Measurements from ENCODE around the gene MAPK8IP2. TPM values are rescaled to one million over a fixed set of nuclear protein-coding genes. Genes with fewer than 3 reads are reported as not detected.

The MAPK8IP2 gene
- polyA plus RNA-seq, 2 of the 4 experiments (the other 2 are of a cell fraction) = 0.76 to 3.0 TPM

- no peaks in the 10 kb centered on the region for H3K4me1 ChIP-seq
- POLR2A ChIA-PET = no interaction called here
- TF ChIP-seq, protein P1, sequence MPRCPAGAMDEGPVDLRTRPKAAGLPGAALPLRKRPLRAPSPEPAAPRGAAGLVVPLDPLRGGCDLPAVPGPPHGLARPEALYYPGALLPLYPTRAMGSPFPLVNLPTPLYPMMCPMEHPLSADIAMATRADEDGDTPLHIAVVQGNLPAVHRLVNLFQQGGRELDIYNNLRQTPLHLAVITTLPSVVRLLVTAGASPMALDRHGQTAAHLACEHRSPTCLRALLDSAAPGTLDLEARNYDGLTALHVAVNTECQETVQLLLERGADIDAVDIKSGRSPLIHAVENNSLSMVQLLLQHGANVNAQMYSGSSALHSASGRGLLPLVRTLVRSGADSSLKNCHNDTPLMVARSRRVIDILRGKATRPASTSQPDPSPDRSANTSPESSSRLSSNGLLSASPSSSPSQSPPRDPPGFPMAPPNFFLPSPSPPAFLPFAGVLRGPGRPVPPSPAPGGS (IDR thresholded peaks at IDR 0.05) = no peak
- TF ChIP-seq NR3C1 (IDR thresholded peaks at IDR 0.05) (no peak), CTCF (IDR thresholded peaks at IDR 0.05) (no peak), NFE2L2 (conservative IDR thresholded peaks at IDR 0.05; ENCODE audit: low read length) (no peak), RARB (CRISPR knock-in tag; IDR thresholded peaks at IDR 0.05) (no peak), RAD21 (conservative IDR thresholded peaks at IDR 0.05 in 1 of 2, IDR thresholded peaks at IDR 0.05 in 1 of 2) (no peak), EHF (CRISPR knock-in tag; IDR thresholded peaks at IDR 0.05) (no peak), KDM5A (IDR thresholded peaks at IDR 0.05) (no peak), GATA3 (IDR thresholded peaks at IDR 0.05; ENCODE audit: borderline replicate concordance) (no peak), RCOR1 (IDR thresholded peaks at IDR 0.05; ENCODE audit: low read depth, low read length) (no peak), ESRRA (IDR thresholded peaks at IDR 0.05; ENCODE audit: borderline replicate concordance, low read length) (no peak), HDAC2 (IDR thresholded peaks at IDR 0.05) (no peak), MAZ (IDR thresholded peaks at IDR 0.05; ENCODE audit: borderline replicate concordance, low read depth, low read length) (no peak), POLR2A (IDR thresholded peaks at IDR 0.05; ENCODE audit: low read length) (no peak)
- TF ChIP-seq, protein P2, sequence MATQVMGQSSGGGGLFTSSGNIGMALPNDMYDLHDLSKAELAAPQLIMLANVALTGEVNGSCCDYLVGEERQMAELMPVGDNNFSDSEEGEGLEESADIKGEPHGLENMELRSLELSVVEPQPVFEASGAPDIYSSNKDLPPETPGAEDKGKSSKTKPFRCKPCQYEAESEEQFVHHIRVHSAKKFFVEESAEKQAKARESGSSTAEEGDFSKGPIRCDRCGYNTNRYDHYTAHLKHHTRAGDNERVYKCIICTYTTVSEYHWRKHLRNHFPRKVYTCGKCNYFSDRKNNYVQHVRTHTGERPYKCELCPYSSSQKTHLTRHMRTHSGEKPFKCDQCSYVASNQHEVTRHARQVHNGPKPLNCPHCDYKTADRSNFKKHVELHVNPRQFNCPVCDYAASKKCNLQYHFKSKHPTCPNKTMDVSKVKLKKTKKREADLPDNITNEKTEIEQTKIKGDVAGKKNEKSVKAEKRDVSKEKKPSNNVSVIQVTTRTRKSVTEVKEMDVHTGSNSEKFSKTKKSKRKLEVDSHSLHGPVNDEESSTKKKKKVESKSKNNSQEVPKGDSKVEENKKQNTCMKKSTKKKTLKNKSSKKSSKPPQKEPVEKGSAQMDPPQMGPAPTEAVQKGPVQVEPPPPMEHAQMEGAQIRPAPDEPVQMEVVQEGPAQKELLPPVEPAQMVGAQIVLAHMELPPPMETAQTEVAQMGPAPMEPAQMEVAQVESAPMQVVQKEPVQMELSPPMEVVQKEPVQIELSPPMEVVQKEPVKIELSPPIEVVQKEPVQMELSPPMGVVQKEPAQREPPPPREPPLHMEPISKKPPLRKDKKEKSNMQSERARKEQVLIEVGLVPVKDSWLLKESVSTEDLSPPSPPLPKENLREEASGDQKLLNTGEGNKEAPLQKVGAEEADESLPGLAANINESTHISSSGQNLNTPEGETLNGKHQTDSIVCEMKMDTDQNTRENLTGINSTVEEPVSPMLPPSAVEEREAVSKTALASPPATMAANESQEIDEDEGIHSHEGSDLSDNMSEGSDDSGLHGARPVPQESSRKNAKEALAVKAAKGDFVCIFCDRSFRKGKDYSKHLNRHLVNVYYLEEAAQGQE (IDR thresholded peaks at IDR 0.05) = no peak
- TF ChIP-seq, protein P3, sequence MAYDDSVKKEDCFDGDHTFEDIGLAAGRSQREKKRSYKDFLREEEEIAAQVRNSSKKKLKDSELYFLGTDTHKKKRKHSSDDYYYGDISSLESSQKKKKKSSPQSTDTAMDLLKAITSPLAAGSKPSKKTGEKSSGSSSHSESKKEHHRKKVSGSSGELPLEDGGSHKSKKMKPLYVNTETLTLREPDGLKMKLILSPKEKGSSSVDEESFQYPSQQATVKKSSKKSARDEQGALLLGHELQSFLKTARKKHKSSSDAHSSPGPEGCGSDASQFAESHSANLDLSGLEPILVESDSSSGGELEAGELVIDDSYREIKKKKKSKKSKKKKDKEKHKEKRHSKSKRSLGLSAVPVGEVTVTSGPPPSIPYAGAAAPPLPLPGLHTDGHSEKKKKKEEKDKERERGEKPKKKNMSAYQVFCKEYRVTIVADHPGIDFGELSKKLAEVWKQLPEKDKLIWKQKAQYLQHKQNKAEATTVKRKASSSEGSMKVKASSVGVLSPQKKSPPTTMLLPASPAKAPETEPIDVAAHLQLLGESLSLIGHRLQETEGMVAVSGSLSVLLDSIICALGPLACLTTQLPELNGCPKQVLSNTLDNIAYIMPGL (CRISPR knock-in tag; IDR thresholded peaks at IDR 0.05; ENCODE audit: borderline replicate concordance) = no peak
- no peak for FAIRE-seq
- H3K27ac ChIP-seq = no peak overlapping the region
- ATAC-seq = no peak
- no peak overlapping the region for H3K4me2 ChIP-seq
- CTCF ChIA-PET = interaction anchor here (1.1 to 6.7 kb wide), 2 partner anchors 9 to 47 kb away, joined by 3 to 53 read pairs; partner anchors contain the start of gene SYCE3
- WGBS (ENCODE audit: missing lambda C conversion rate) = 83% methylated on average over 8 of the region's 26 CpGs
- no peaks in the 10 kb centered on the region for H3K9me3 ChIP-seq
- DNase-seq (ENCODE audit: low read depth in 1 of 2, low spot score in 1 of 2) = no peak
- H3K4me3 ChIP-seq = no peak overlapping the region
These were observed 26.9 kb upstream of the MAPK8IP2 start for GRCh38 chr22:50573491-50574382.

- CTCF ChIA-PET = interaction anchor here (1.0 to 6.7 kb wide), 2 partner anchors 10 to 13 kb away, joined by 4 to 53 read pairs; partner anchors contain the start of gene SYCE3
- DNase-seq (ENCODE audit: low read depth in 1 of 2, low spot score in 1 of 2) (no peak), ATAC-seq (no peak), FAIRE-seq (no peak)
- 94% methylated on average over 10 of the region's 11 CpGs for WGBS (ENCODE audit: missing lambda C conversion rate)
- POLR2A ChIA-PET = no interaction called here
- Histone ChIP-seq H3K4me3 (no peak overlapping the region), H3K4me1 (no peaks in the 10 kb centered on the region), H3K4me2 (no peak overlapping the region), H3K9me3 (no peaks in the 10 kb centered on the region), H3K27ac (no peak overlapping the region)
- TF ChIP-seq MYC (IDR thresholded peaks at IDR 0.05; ENCODE audit: borderline replicate concordance, low read length) = no peak
These were observed 26.2 kb upstream of the MAPK8IP2 start for GRCh38 chr22:50574383-50574755.
